DOHH2 (cell line): ENCODE measurements around the gene CENPP.

Experiments used
- H3F3A ChIP-seq: fragments of 200-600 bp; sonication (generic), shearing (Covaris generic); 2 replicates; pipeline ENCODE4 v1.6.0; 2016; ENCODE audit warnings: antibody characterized with exemption, mild to moderate bottlenecking; ENCODE audit not compliant: control insufficient read depth, insufficient read depth
- H3K27ac ChIP-seq: fragments of 200-600 bp; sonication (generic); 2 replicates; pipeline ENCODE4 v1.5.1; 2014; ENCODE audit warnings: low read depth, mild to moderate bottlenecking, low read length, moderate library complexity
- H3K27me3 ChIP-seq: fragments of 200-600 bp; sonication (generic); 2 replicates; pipeline ENCODE4 v1.6.1; 2014; ENCODE audit warnings: mild to moderate bottlenecking, low read length, mixed read lengths; ENCODE audit not compliant: control insufficient read depth
- H3K36me3 ChIP-seq: fragments of 200-600 bp; sonication (generic); 2 replicates; pipeline ENCODE4 v1.6.1; 2014; ENCODE audit warnings: mild to moderate bottlenecking, low read length, moderate library complexity, mixed read lengths; ENCODE audit not compliant: control insufficient read depth
- H3K4me1 ChIP-seq: fragments of 200-600 bp; sonication (generic); 2 replicates; pipeline ENCODE4 v1.6.1; 2014; ENCODE audit warnings: mild to moderate bottlenecking, low read length, mixed read lengths; ENCODE audit not compliant: control insufficient read depth
- H3K4me2 ChIP-seq: fragments of 200-600 bp; sonication (generic); 2 replicates; pipeline ENCODE4 v1.6.0; 2014; ENCODE audit warnings: mild to moderate bottlenecking, low read length, moderate library complexity
- H3K4me3 ChIP-seq: fragments of 200-600 bp; sonication (generic); 2 replicates; pipeline ENCODE4 v1.5.1; 2014; ENCODE audit warnings: mild to moderate bottlenecking, low read length, mixed read lengths
- H3K79me2 ChIP-seq: fragments of 200-600 bp; sonication (generic); 2 replicates; pipeline ENCODE4 v1.6.1; 2014; ENCODE audit warnings: mild to moderate bottlenecking, low read length, mixed read lengths; ENCODE audit not compliant: control insufficient read depth
- H3K9me2 ChIP-seq: fragments of 200-600 bp; sonication (generic); replicated peaks from 2 replicates; pipeline ENCODE4 v1.6.1; 2014; ENCODE audit warnings: mild to moderate bottlenecking, low read length, mixed read lengths; ENCODE audit not compliant: control insufficient read depth
- H3K9me3 ChIP-seq: fragments of 200-600 bp; sonication (generic); 2 replicates; pipeline ENCODE4 v1.6.1; 2014; ENCODE audit warnings: antibody characterized with exemption, low read length, mixed read lengths; ENCODE audit not compliant: control insufficient read depth, insufficient read depth
- H4K20me1 ChIP-seq: fragments of 200-600 bp; sonication (generic); 2 replicates; pipeline ENCODE4 v1.6.0; 2014; ENCODE audit warnings: low read depth, mild to moderate bottlenecking, antibody characterized with exemption, low read length, moderate library complexity; ENCODE audit not compliant: control insufficient read depth, insufficient read depth
- EZH2phosphoT487 ChIP-seq: fragments of 200-600 bp; sonication (generic); IDR thresholded peaks from 2 replicates; pipeline ENCODE4 v1.6.1; 2017; ENCODE audit warnings: borderline replicate concordance, mild to moderate bottlenecking, antibody characterized with exemption, low read length, moderate library complexity, mixed read lengths
- TF ChIP-seq, protein P1 (sequence below): fragments of 200-600 bp; sonication (generic); IDR thresholded peaks from one replicate; pipeline ENCODE4 v1.5.1; 2014; ENCODE audit warnings: antibody characterized with exemption, mild to moderate bottlenecking, low read depth, low read length; ENCODE audit not compliant: poor library complexity, severe bottlenecking

Gene CENPP

DNA sequence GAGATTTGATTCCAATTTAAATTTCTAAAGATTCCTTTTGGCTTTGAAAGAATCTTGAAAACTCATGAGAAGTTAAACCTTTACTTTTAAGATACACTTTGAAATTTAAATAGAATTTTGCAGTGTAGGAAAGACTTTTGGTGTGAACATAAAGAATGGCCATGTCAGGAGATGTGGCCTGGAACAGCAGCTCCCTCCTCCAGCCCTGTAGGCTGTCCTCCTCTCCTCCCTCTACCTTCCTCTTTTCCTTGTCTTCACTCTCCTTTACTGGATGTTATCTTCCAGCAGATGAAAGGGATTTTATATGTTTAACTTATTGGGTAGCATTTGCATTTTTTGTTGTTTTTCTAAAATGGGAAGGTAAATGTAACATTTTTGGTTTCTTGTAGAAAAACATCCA is 137.6 kb downstream of the CENPP start:
- Histone ChIP-seq H3K9me3 (no peaks in the 10 kb centered on the region), H3K4me2 (no peak overlapping the region), H3K27ac (no peak overlapping the region), H3K4me1 (no peaks in the 10 kb centered on the region), H4K20me1 (no peaks in the 10 kb centered on the region), H3F3A (no peaks in the 10 kb centered on the region), H3K79me2 (no peaks in the 10 kb centered on the region), H3K9me2 (no peaks in the 10 kb centered on the region), H3K27me3 (no peaks in the 10 kb centered on the region), H3K4me3 (no peak overlapping the region), H3K36me3 (no peaks in the 10 kb centered on the region)
- TF ChIP-seq EZH2phosphoT487: no peak
- TF ChIP-seq, protein P1, sequence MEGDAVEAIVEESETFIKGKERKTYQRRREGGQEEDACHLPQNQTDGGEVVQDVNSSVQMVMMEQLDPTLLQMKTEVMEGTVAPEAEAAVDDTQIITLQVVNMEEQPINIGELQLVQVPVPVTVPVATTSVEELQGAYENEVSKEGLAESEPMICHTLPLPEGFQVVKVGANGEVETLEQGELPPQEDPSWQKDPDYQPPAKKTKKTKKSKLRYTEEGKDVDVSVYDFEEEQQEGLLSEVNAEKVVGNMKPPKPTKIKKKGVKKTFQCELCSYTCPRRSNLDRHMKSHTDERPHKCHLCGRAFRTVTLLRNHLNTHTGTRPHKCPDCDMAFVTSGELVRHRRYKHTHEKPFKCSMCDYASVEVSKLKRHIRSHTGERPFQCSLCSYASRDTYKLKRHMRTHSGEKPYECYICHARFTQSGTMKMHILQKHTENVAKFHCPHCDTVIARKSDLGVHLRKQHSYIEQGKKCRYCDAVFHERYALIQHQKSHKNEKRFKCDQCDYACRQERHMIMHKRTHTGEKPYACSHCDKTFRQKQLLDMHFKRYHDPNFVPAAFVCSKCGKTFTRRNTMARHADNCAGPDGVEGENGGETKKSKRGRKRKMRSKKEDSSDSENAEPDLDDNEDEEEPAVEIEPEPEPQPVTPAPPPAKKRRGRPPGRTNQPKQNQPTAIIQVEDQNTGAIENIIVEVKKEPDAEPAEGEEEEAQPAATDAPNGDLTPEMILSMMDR: no peak

DNA sequence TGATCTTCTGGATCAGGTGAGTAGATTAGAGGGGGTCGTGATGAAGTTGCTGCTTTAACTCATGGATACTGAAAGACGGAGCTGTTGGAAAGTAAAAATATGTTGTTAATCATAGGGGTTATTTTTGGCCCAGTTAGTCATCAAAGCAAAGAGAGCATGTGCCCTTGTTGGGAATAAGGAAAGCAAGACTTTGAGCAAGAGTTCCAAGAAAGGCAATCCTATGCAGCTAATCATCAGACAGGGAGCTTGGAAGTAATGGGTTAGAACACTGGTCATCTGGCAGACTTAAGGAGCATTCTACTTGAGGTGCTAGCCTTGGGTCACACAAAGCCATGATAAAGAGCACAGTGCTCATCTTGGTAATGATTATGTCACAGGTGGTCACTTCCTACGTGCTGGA is 138.2 kb downstream of the CENPP start:
- no peaks in the 10 kb centered on the region for H3K27me3 ChIP-seq
- no peaks in the 10 kb centered on the region for H3K36me3 ChIP-seq
- H4K20me1 ChIP-seq: no peaks in the 10 kb centered on the region
- H3K79me2 ChIP-seq: no peaks in the 10 kb centered on the region
- H3K9me3 ChIP-seq: no peaks in the 10 kb centered on the region
- no peak overlapping the region for H3K4me2 ChIP-seq
- no peak for TF ChIP-seq EZH2phosphoT487
- TF ChIP-seq, protein P1: no peak
- H3F3A ChIP-seq: no peaks in the 10 kb centered on the region
- no peaks in the 10 kb centered on the region for H3K9me2 ChIP-seq
- H3K4me1 ChIP-seq: no peaks in the 10 kb centered on the region
- H3K4me3 ChIP-seq: no peak overlapping the region
- H3K27ac ChIP-seq: no peak overlapping the region

DNA sequence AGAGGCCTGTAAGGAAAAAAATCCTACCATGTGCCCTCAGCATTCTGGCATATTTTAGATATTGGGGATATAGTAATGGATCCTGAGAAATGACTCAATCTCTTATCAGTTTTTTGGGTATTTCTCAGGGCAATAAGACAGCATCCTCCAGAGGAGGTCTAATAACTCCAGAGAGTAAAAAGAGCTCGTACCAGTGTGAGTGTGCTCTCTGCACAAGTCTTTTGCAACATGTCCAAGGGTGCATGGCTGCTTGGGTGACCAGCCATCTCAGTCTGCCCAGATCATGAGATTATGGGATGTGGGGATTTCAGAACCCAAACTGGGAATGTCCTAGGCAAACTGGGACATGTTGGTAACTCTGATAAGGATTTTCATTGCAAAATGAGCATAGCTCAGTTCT is 141.3 kb downstream of the CENPP start:
- Histone ChIP-seq H3K4me1 (no peaks in the 10 kb centered on the region), H3K27me3 (no peaks in the 10 kb centered on the region), H4K20me1 (no peaks in the 10 kb centered on the region), H3K4me3 (no peak overlapping the region), H3K9me2 (no peaks in the 10 kb centered on the region), H3K27ac (no peak overlapping the region), H3K9me3 (no peaks in the 10 kb centered on the region), H3K4me2 (no peak overlapping the region), H3F3A (no peaks in the 10 kb centered on the region), H3K36me3 (no peaks in the 10 kb centered on the region), H3K79me2 (no peaks in the 10 kb centered on the region)
- no peak for TF ChIP-seq EZH2phosphoT487
- TF ChIP-seq, protein P1: no peak

DNA sequence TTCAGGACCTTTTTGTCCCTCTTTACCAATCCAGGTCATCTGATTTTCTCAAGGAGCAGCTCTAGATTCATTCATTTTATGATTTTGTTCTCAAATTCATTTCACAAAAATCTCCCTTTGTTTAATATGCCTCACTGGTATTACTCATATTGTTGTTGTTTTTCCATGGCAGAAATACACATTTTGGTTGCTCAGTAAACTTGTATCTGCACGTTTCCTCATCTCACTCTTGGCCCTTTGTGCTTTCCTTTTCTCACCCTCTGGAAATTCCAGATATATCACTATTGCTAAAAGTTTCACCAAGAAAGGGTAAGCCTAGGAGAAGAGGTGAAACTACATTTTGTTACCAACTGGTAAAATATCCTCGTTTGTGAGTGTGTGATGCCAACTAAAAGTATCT is 141.8 kb downstream of the CENPP start:
- Histone ChIP-seq H3K36me3 (no peaks in the 10 kb centered on the region), H3K9me3 (no peaks in the 10 kb centered on the region), H3K9me2 (no peaks in the 10 kb centered on the region), H3K4me3 (no peak overlapping the region), H3K4me1 (no peaks in the 10 kb centered on the region), H3K79me2 (no peaks in the 10 kb centered on the region), H3K4me2 (no peak overlapping the region), H4K20me1 (no peaks in the 10 kb centered on the region), H3K27me3 (no peaks in the 10 kb centered on the region), H3F3A (no peaks in the 10 kb centered on the region), H3K27ac (no peak overlapping the region)
- TF ChIP-seq, protein P1: no peak
- TF ChIP-seq EZH2phosphoT487: no peak
